Measurements from ENCODE around the gene RIMKLA.

RIMKLA gene

DNA sequence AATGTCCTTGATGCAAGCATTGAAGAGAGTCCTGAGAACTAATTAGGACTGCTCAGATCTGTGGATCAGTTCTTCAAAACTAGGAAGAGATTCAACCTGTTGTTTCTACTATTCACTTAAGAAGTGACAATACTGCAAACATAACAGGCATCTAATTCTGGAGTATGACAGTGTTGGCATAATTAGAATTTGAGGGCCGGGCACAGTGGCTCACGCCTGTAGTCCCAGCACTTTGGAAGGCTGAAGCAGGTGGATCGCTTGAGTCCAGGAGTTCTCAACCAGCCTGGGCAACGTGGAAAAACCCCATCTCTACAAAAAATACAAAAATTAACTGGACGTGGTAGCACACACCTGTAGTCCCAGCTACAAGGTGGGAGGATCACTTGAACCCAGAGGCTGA lies 37.5 kb upstream of the RIMKLA start:
- no peak overlapping the region for H3K27ac ChIP-seq (ENCODE audit: insufficient read depth, low read depth, low read length, poor library complexity, severe bottlenecking)
- H3K4me3 ChIP-seq (ENCODE audit: insufficient read depth, low read depth, low read length) = no peak overlapping the region
- WGBS, 2 experiments = 84 to 85% methylated on average over 5 of the region's 5 CpGs
- H3K36me3 ChIP-seq (ENCODE audit: control insufficient read depth, insufficient read depth, low read length) = no peaks in the 10 kb centered on the region
- no peaks in the 10 kb centered on the region for H3K9me3 ChIP-seq (ENCODE audit: control insufficient read depth, low read length)
- H3K27me3 ChIP-seq (ENCODE audit: control insufficient read depth, insufficient read depth, low read length, poor library complexity, severe bottlenecking) = peaks cover 3% of the 10 kb centered on the region
- H3K4me1 ChIP-seq (ENCODE audit: control insufficient read depth, insufficient read depth, low read length) = peaks cover 10% of the 10 kb centered on the region

DNA sequence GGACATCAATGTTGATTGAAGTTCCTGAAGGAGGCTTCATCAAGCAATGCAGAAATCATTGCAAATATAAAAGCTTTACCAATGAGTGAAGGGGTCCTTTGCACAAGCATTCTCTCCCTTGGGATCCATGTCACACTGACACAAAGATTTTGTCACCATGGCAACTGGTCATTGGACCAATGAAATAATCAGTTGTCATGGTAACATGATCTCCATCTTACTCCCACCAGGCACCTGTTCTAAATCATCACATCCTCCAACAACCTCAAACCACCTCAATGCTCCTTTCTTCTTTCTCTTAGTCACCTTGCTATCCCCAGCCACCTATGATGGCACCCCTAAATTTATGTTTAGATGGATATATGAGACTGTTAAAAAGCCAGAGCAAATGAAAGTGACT lies 32.1 kb upstream of the RIMKLA start:
- H3K4me3 ChIP-seq (ENCODE audit: insufficient read depth, low read depth, low read length) = no peak overlapping the region
- no peaks in the 10 kb centered on the region for H3K27me3 ChIP-seq (ENCODE audit: control insufficient read depth, insufficient read depth, low read length, poor library complexity, severe bottlenecking)
- no peaks in the 10 kb centered on the region for H3K36me3 ChIP-seq (ENCODE audit: control insufficient read depth, insufficient read depth, low read length)
- no peaks in the 10 kb centered on the region for H3K9me3 ChIP-seq (ENCODE audit: control insufficient read depth, low read length)
- H3K4me1 ChIP-seq (ENCODE audit: control insufficient read depth, insufficient read depth, low read length) = no peaks in the 10 kb centered on the region
- H3K27ac ChIP-seq (ENCODE audit: insufficient read depth, low read depth, low read length, poor library complexity, severe bottlenecking) = no peak overlapping the region

GRCh38 chr1:42350086-42350485 lies 30.5 kb upstream of the RIMKLA start:
- no peak overlapping the region for H3K4me3 ChIP-seq (ENCODE audit: insufficient read depth, low read depth, low read length)
- WGBS, 2 experiments = 55 to 59% methylated on average over 1 of the region's 1 CpG
- no peaks in the 10 kb centered on the region for H3K27me3 ChIP-seq (ENCODE audit: control insufficient read depth, insufficient read depth, low read length, poor library complexity, severe bottlenecking)
- H3K36me3 ChIP-seq (ENCODE audit: control insufficient read depth, insufficient read depth, low read length) = no peaks in the 10 kb centered on the region
- no peaks in the 10 kb centered on the region for H3K4me1 ChIP-seq (ENCODE audit: control insufficient read depth, insufficient read depth, low read length)
- H3K27ac ChIP-seq (ENCODE audit: insufficient read depth, low read depth, low read length, poor library complexity, severe bottlenecking) = no peak overlapping the region
- no peaks in the 10 kb centered on the region for H3K9me3 ChIP-seq (ENCODE audit: control insufficient read depth, low read length)

DNA sequence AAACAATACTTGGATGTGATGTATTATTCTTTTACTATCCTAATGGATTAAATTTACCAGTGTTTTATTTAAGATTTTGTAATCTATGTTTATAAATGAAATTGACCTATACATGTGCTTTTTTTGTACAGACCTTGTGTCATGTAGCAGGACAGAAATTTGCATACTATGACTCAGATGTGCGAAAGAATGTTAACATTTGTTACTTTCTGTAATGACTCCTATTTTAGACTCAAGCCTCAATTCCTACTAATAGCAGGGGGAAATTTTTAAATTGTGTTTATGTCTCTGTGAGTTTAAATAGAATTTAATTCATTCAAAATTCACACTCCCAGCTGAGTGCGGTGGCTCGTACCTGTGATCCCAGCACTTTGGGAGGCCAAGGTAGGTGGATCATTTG lies 21.8 kb upstream of the RIMKLA start:
- Histone ChIP-seq H3K4me1 (ENCODE audit: control insufficient read depth, insufficient read depth, low read length) (no peaks in the 10 kb centered on the region), H3K36me3 (ENCODE audit: control insufficient read depth, insufficient read depth, low read length) (no peaks in the 10 kb centered on the region), H3K27me3 (ENCODE audit: control insufficient read depth, insufficient read depth, low read length, poor library complexity, severe bottlenecking) (peaks cover 5% of the 10 kb centered on the region), H3K4me3 (ENCODE audit: insufficient read depth, low read depth, low read length) (no peak overlapping the region), H3K27ac (ENCODE audit: insufficient read depth, low read depth, low read length, poor library complexity, severe bottlenecking) (no peak overlapping the region), H3K9me3 (ENCODE audit: control insufficient read depth, low read length) (no peaks in the 10 kb centered on the region)
- WGBS, 2 experiments = 60 to 96% methylated on average over 2 to 3 of the region's 3 CpGs

DNA sequence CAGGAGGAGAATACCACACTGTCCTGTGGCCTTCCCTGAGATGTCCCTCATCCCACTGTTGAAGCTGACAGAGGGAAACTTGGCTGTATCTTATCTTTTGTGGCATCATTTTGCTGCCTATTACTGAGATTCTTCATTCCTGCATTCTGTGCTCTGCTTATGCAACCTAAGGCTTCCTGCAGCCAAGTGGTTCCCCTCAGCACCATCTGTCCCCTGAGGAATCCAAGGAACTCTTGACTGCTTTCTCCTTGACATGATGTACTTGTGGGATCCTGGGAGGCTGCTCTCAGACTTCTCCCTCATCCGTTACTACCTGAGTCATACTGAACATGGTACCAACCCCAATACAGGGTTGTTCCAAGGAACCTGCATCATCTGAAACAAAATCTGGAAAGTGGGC lies 21.1 kb upstream of the RIMKLA start:
- H3K36me3 ChIP-seq (ENCODE audit: control insufficient read depth, insufficient read depth, low read length) = no peaks in the 10 kb centered on the region
- WGBS, 2 experiments = 90 to 100% methylated on average over 1 of the region's 1 CpG
- no peak overlapping the region for H3K4me3 ChIP-seq (ENCODE audit: insufficient read depth, low read depth, low read length)
- no peaks in the 10 kb centered on the region for H3K9me3 ChIP-seq (ENCODE audit: control insufficient read depth, low read length)
- no peaks in the 10 kb centered on the region for H3K4me1 ChIP-seq (ENCODE audit: control insufficient read depth, insufficient read depth, low read length)
- H3K27me3 ChIP-seq (ENCODE audit: control insufficient read depth, insufficient read depth, low read length, poor library complexity, severe bottlenecking) = peaks cover 5% of the 10 kb centered on the region
- no peak overlapping the region for H3K27ac ChIP-seq (ENCODE audit: insufficient read depth, low read depth, low read length, poor library complexity, severe bottlenecking)

DNA sequence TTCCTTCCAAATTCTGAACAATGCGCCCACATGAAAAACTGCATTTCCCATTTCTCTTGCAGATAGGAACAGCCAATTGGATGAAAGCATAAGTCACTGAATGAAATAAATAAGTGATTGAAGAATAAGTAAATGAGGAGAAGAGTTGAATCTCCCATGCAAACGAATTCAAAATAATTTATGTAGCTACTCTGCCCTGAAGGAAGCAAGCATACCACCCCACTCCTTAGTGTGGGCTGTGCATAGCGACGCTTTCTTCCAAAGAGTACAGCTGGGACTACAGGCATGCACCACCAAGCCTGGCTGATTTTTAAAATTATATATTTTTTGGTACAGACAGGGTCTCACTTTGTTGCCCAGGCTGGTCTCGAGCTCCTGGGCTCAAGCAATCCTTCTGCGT lies 16.5 kb upstream of the RIMKLA start:
- Histone ChIP-seq H3K36me3 (ENCODE audit: control insufficient read depth, insufficient read depth, low read length) (no peaks in the 10 kb centered on the region), H3K4me1 (ENCODE audit: control insufficient read depth, insufficient read depth, low read length) (no peaks in the 10 kb centered on the region), H3K27ac (ENCODE audit: insufficient read depth, low read depth, low read length, poor library complexity, severe bottlenecking) (no peak overlapping the region), H3K4me3 (ENCODE audit: insufficient read depth, low read depth, low read length) (no peak overlapping the region), H3K9me3 (ENCODE audit: control insufficient read depth, low read length) (no peaks in the 10 kb centered on the region), H3K27me3 (ENCODE audit: control insufficient read depth, insufficient read depth, low read length, poor library complexity, severe bottlenecking) (peaks cover 5% of the 10 kb centered on the region)
- 89 to 90% methylated on average over 6 of the region's 6 CpGs for WGBS, 2 experiments

- peaks cover 5% of the 10 kb centered on the region for H3K27me3 ChIP-seq (ENCODE audit: control insufficient read depth, insufficient read depth, low read length, poor library complexity, severe bottlenecking)
- H3K36me3 ChIP-seq (ENCODE audit: control insufficient read depth, insufficient read depth, low read length) = no peaks in the 10 kb centered on the region
- WGBS, 2 experiments = 87 to 95% methylated on average over 2 of the region's 2 CpGs
- H3K9me3 ChIP-seq (ENCODE audit: control insufficient read depth, low read length) = no peaks in the 10 kb centered on the region
- H3K4me3 ChIP-seq (ENCODE audit: insufficient read depth, low read depth, low read length) = no peak overlapping the region
- no peak overlapping the region for H3K27ac ChIP-seq (ENCODE audit: insufficient read depth, low read depth, low read length, poor library complexity, severe bottlenecking)
- no peaks in the 10 kb centered on the region for H3K4me1 ChIP-seq (ENCODE audit: control insufficient read depth, insufficient read depth, low read length)
These were observed 16.1 kb upstream of the RIMKLA start for GRCh38 chr1:42364542-42364941.

DNA sequence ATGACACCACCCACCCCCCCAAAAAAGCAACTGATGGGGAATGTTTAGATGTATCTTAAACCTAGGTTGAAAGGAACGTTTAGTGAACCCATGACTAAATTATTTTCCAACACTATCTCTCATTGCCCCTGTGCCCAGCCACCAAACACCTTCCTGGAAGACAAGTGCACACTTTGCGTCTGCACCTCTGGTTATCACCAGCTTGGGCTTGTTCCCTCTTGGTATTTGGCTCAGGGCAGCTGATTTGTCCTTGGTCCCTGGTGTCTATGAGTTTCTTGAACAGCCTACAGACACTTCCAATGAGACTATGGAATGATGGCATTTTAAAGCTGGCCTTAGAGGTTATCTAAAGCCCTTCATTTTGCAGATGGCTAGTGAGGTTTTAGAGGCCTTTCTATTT lies 15.5 kb upstream of the RIMKLA start:
- peaks cover 5% of the 10 kb centered on the region for H3K27me3 ChIP-seq (ENCODE audit: control insufficient read depth, insufficient read depth, low read length, poor library complexity, severe bottlenecking)
- no peak overlapping the region for H3K4me3 ChIP-seq (ENCODE audit: insufficient read depth, low read depth, low read length)
- 82 to 90% methylated on average over 2 of the region's 2 CpGs for WGBS, 2 experiments
- H3K4me1 ChIP-seq (ENCODE audit: control insufficient read depth, insufficient read depth, low read length) = no peaks in the 10 kb centered on the region
- H3K9me3 ChIP-seq (ENCODE audit: control insufficient read depth, low read length) = no peaks in the 10 kb centered on the region
- no peaks in the 10 kb centered on the region for H3K36me3 ChIP-seq (ENCODE audit: control insufficient read depth, insufficient read depth, low read length)
- H3K27ac ChIP-seq (ENCODE audit: insufficient read depth, low read depth, low read length, poor library complexity, severe bottlenecking) = no peak overlapping the region

DNA sequence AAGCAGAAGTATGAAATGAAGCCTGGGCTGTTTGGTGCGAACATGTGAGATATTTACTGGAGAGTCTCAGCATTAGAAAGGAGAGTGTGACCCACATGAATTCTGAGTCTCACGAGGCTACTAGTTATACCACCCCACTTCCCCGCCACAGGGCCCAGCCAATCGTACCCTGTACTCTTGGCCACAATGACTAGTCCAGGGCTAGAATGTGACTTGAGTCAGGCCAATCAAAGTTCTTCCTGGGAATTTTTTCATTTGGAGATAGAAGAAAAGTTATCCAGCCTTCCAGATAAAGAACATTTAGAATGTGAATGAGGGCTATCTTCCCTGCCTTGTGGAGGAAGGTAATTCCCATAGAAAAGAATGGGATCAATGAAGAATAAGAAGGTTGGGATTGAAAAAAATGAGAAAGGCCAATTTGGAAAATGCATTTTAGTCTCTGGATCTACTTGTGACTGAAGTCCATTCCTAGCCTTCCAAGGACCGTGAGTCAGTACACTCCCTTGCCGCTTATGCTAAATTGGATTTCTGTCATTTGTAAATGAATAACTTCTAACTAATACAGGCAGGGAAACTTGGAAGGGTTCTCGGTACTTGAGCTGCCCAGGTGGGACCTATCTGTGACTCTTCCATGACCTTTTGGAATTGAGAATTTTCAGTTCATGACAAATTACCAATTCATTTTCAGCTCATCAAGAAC lies 12.3 kb upstream of the RIMKLA start:
- 86 to 87% methylated on average over 7 of the region's 7 CpGs for WGBS, 2 experiments
- H3K4me1 ChIP-seq (ENCODE audit: control insufficient read depth, insufficient read depth, low read length) = no peaks in the 10 kb centered on the region
- no peak overlapping the region for H3K27ac ChIP-seq (ENCODE audit: insufficient read depth, low read depth, low read length, poor library complexity, severe bottlenecking)

GRCh38 chr1:42369471-42369870 lies 11.1 kb upstream of the RIMKLA start:
- Histone ChIP-seq H3K36me3 (ENCODE audit: control insufficient read depth, insufficient read depth, low read length) (no peaks in the 10 kb centered on the region), H3K4me1 (ENCODE audit: control insufficient read depth, insufficient read depth, low read length) (no peaks in the 10 kb centered on the region), H3K27me3 (ENCODE audit: control insufficient read depth, insufficient read depth, low read length, poor library complexity, severe bottlenecking) (no peaks in the 10 kb centered on the region), H3K4me3 (ENCODE audit: insufficient read depth, low read depth, low read length) (no peak overlapping the region), H3K27ac (ENCODE audit: insufficient read depth, low read depth, low read length, poor library complexity, severe bottlenecking) (no peak overlapping the region), H3K9me3 (ENCODE audit: control insufficient read depth, low read length) (no peaks in the 10 kb centered on the region)
- 96 to 100% methylated on average over 1 of the region's 1 CpG for WGBS, 2 experiments

More for the DNA sequence above, 12.3 kb upstream of the RIMKLA start:
- no peak overlapping the region for H3K4me3 ChIP-seq (ENCODE audit: insufficient read depth, low read depth, low read length)
- no peaks in the 10 kb centered on the region for H3K9me3 ChIP-seq (ENCODE audit: control insufficient read depth, low read length)
- H3K36me3 ChIP-seq (ENCODE audit: control insufficient read depth, insufficient read depth, low read length) = no peaks in the 10 kb centered on the region
- H3K27me3 ChIP-seq (ENCODE audit: control insufficient read depth, insufficient read depth, low read length, poor library complexity, severe bottlenecking) = no peaks in the 10 kb centered on the region
